K562 (cell line): ENCODE data around the gene CALB2. TPM values are rescaled to one million over a fixed set of nuclear protein-coding genes. Genes with fewer than 3 reads are reported as not detected.

Source experiments
- ATAC-seq: fragments of 200-7000 bp; cut with Tn5 transposase; 3 replicates; pipeline ENCODE4 v1.9.1; 2020; ENCODE audit warnings: moderate library complexity
- BruUV-seq: library from RNA; stranded (reverse); fragments of 400-500 nt; replicated peaks from 2 replicates; lab custom pipeline; 2021; lab: Mats Ljungman, UMichigan
- CTCF ChIA-PET: fragments of 300-600 bp; formaldehyde crosslinking; extraction: SDS; loops from one replicate; lab custom pipeline; 2021; ENCODE audit warnings: low intra/inter-chr PET ratio; lab: Yijun Ruan, JAX
- POLR2A ChIA-PET: fragments of 300-600, 350-650 bp; sonication (Branson Sonifier 250); formaldehyde crosslinking; extraction: SDS; loops from one replicate; lab custom pipeline; 2021; ENCODE audit warnings: antibody characterized with exemption, inconsistent platforms; lab: Yijun Ruan, JAX
- DNase-seq, 4 experiments: peaks; one replicate each; pipeline versions ENCODE4 v3.0.0 to v3.0.0-alpha.2; 2011 to 2018; ENCODE audit warnings: low spot score in 3 of 4, mixed read lengths in 3 of 4; ENCODE audit errors: extremely low read depth in 1 of 4
- FAIRE-seq: peaks from 2 replicates; lab custom pipeline; 2011; peaks lifted over from hg19 to GRCh38; lab: Jason Lieb, UNC
- H2AFZ ChIP-seq: 2 replicates; pipeline ENCODE4 v1.6.0; 2011; ENCODE audit warnings: low read depth, low read length, control low read depth, inconsistent platforms
- H3K27ac ChIP-seq: fragments of 200-600 bp; 3 replicates; pipeline ENCODE4 v1.8.0; 2011; ENCODE audit warnings: low read depth, mild to moderate bottlenecking, control low read depth, inconsistent platforms, low read length, moderate library complexity, mixed read lengths; ENCODE audit errors: extremely low read depth
- H3K27me3 ChIP-seq, 2 experiments: fragments of 300-600 bp in 1 of 2; 2 replicates in 1 of 2; 3 replicates in 1 of 2; pipeline versions ENCODE4 v1.6.0 to v1.8.0; 2011; ENCODE audit warnings: inconsistent platforms in 2 of 2, low read length in 2 of 2, mild to moderate bottlenecking in 1 of 2, mixed read lengths in 1 of 2, moderate library complexity in 1 of 2; ENCODE audit not compliant: control insufficient read depth in 2 of 2, insufficient read depth in 2 of 2
- H3K36me3 ChIP-seq: fragments of 300-600 bp; 3 replicates; pipeline ENCODE4 v1.8.0; 2011; ENCODE audit warnings: mild to moderate bottlenecking, low read length, inconsistent platforms; ENCODE audit not compliant: control insufficient read depth, insufficient read depth
- H3K4me1 ChIP-seq, 2 experiments: fragments of 200-600 bp in 1 of 2; replicated peaks in 1 of 2; 2 replicates in 1 of 2; 3 replicates in 1 of 2; pipeline versions ENCODE4 v1.5.1 to v1.8.0; 2011; ENCODE audit warnings: inconsistent platforms in 2 of 2, low read length in 2 of 2, mild to moderate bottlenecking in 1 of 2, mixed read lengths in 1 of 2, moderate library complexity in 1 of 2; ENCODE audit not compliant: control insufficient read depth in 2 of 2, insufficient read depth in 2 of 2
- H3K4me2 ChIP-seq: 2 replicates; pipeline ENCODE4 v1.6.1; 2011; ENCODE audit warnings: low read length, control low read depth, inconsistent platforms, mixed read lengths; ENCODE audit not compliant: insufficient read depth
- H3K4me3 ChIP-seq: fragments of 200-600 bp; sonication (generic), shearing (Covaris generic); 2 replicates; pipeline ENCODE4 v1.5.1; 2016; ENCODE audit warnings: control low read depth, inconsistent platforms
- H3K79me2 ChIP-seq: fragments of 200-600 bp; 3 replicates; pipeline ENCODE4 v1.8.0; 2011; ENCODE audit warnings: low read length, inconsistent platforms; ENCODE audit not compliant: control insufficient read depth, insufficient read depth
- H3K9ac ChIP-seq, 2 experiments: 2 replicates each; pipeline versions ENCODE4 v1.6.0 to v1.6.1; 2011; ENCODE audit warnings: low read depth in 2 of 2, low read length in 2 of 2, control low read depth in 1 of 2, inconsistent platforms in 1 of 2, mild to moderate bottlenecking in 1 of 2, mixed read lengths in 1 of 2; ENCODE audit not compliant: insufficient read depth in 1 of 2
- H3K9me1 ChIP-seq: one replicate; pipeline ENCODE4 v1.6.0; 2011; ENCODE audit warnings: inconsistent platforms, mild to moderate bottlenecking, low read length, moderate library complexity; ENCODE audit not compliant: control insufficient read depth, insufficient read depth
- H3K9me3 ChIP-seq: replicated peaks from 2 replicates; pipeline ENCODE4 v1.5.1; 2011; ENCODE audit warnings: low read depth, low read length, inconsistent platforms; ENCODE audit not compliant: control insufficient read depth, insufficient read depth
- H4K20me1 ChIP-seq: replicated peaks from 2 replicates; pipeline ENCODE4 v1.6.1; 2011; ENCODE audit warnings: low read length, inconsistent platforms, mixed read lengths; ENCODE audit not compliant: control insufficient read depth, insufficient read depth
- CTCFL ChIP-seq: IDR thresholded peaks from 2 replicates; pipeline ENCODE4 v1.6.1; 2011; ENCODE audit warnings: borderline replicate concordance, low read depth, mild to moderate bottlenecking, moderate library complexity, low read length; ENCODE audit not compliant: insufficient read depth, poor library complexity, severe bottlenecking
- DIDO1 ChIP-seq: fragments of 450-650 bp; IDR thresholded peaks from 2 replicates; pipeline ENCODE4 v1.6.1; 2016; ENCODE audit warnings: low read depth, missing biosample characterization, missing genetic modification characterization
- KDM1A ChIP-seq, 2 experiments: fragments of 450-650 bp; IDR thresholded peaks; 2 replicates each; pipeline ENCODE4 v1.6.1; 2016; ENCODE audit warnings: mild to moderate bottlenecking in 2 of 2
- NFIX ChIP-seq: fragments of 250-450 bp; sonication (Bioruptor Pico); IDR thresholded peaks from 2 replicates; pipeline ENCODE4 v1.4.0; 2020; ENCODE audit warnings: low read depth, mild to moderate bottlenecking, moderate library complexity
- TEAD4 ChIP-seq, 2 experiments: sonication (generic) in 1 of 2; formaldehyde crosslinking in 1 of 2; IDR thresholded peaks; 2 replicates each; pipeline versions ENCODE4 v1.6.1 to v1.8.0; 2012 to 2022; ENCODE audit warnings: borderline replicate concordance in 1 of 2, inconsistent platforms in 1 of 2, low read length in 1 of 2, mild to moderate bottlenecking in 1 of 2, missing genetic modification reagents in 1 of 2
- ZBTB11 ChIP-seq, 3 experiments: fragments of 200-800 bp in 1 of 3; fragments of 250-450 bp in 1 of 3; fragments of 450-650 bp in 1 of 3; sonication (Bioruptor Pico) in 1 of 3; sonication (Bioruptor generic) in 1 of 3; formaldehyde crosslinking in 1 of 3; IDR thresholded peaks; 2 replicates each; pipeline versions ENCODE4 v1.6.1 to v1.8.0; 2016 to 2022; ENCODE audit warnings: mild to moderate bottlenecking in 2 of 3, missing genetic modification characterization in 2 of 3, missing compliant biosample characterization in 1 of 3, moderate library complexity in 1 of 3
- ZC3H11A ChIP-seq: IDR thresholded peaks from 2 replicates; pipeline ENCODE4 v1.6.1; 2012; ENCODE audit warnings: low read depth, low read length, improper control_type of control experiment
- ZNF232 ChIP-seq: sonication (generic); formaldehyde crosslinking; IDR thresholded peaks from 2 replicates; pipeline ENCODE4 v1.8.0; 2022; ENCODE audit warnings: mild to moderate bottlenecking, missing genetic modification reagents
- ZNF41 ChIP-seq: fragments of 250-450 bp; sonication (Bioruptor Pico); conservative IDR thresholded peaks from 2 replicates; pipeline ENCODE4 v1.4.0; 2020; ENCODE audit warnings: mild to moderate bottlenecking
- ZNF699 ChIP-seq: fragments of 250-450 bp; sonication (Bioruptor Pico); IDR thresholded peaks from 2 replicates; pipeline ENCODE4 v1.8.0; 2021; ENCODE audit warnings: mild to moderate bottlenecking, moderate library complexity; ENCODE audit not compliant: insufficient replicate concordance
- ZNF79 ChIP-seq: fragments of 250-450 bp; sonication (Bioruptor Pico); IDR thresholded peaks from 2 replicates; pipeline ENCODE4 v1.4.0; 2020; ENCODE audit warnings: low read depth, mild to moderate bottlenecking, moderate library complexity
- WGBS: fragments of 100-300 bp; shearing (Covaris generic); methylation state at CpG from one replicate; pipeline ENCODE4 v1.1.6; 2016; ENCODE audit warnings: low coverage, mixed read lengths; ENCODE audit not compliant: insufficient coverage; ENCODE audit errors: missing lambda C conversion rate; 5-methylcytosine and 5-hydroxymethylcytosine counted together
- in situ Hi-C: fragments of 300-500 bp; cut with MboI; formaldehyde crosslinking; loops from 4 replicates; pipeline ENCODE4 v1.15.0; 2018; ENCODE audit warnings: inconsistent platforms, mixed read lengths
- intact Hi-C: fragments of 100-400 bp; cut with micrococcal nuclease; formaldehyde crosslinking; loops from 2 replicates; pipeline ENCODE4 v1.14.2; 2022
- polyA plus RNA-seq, 8 experiments: library from polyadenylated mRNA; depleted of rRNA in 4 of 8; stranded (reverse) in 5 of 8; unstranded in 3 of 8; fragments of >200 nt; fragmentation: Nextera tagmentation in 2 of 8; fragmentation: Illumina TruSeq in 1 of 8; extraction: Ambion mirVana in 2 of 8; extraction: Trizol in 1 of 8; gene quantifications; 2 replicates each; pipeline versions ENCODE4 v1.2.1 to v1.2.3, GENCODE V29; 2011 to 2014; ENCODE audit warnings: inconsistent platforms in 1 of 8, missing spikeins in 1 of 8
- total RNA-seq, 7 experiments: library from RNA; depleted of rRNA in 6 of 7; stranded (reverse); fragments of >200 nt in 6 of 7; fragmentation: Illumina TruSeq in 2 of 7; extraction: Trizol in 2 of 7; gene quantifications; 2 replicates each; pipeline versions ENCODE4 v1.2.1 to v1.2.3, GENCODE V29; 2011 to 2021; ENCODE audit warnings: low replicate concordance in 1 of 7
- TF ChIP-seq, protein P1 (sequence below): sonication (generic); formaldehyde crosslinking; IDR thresholded peaks from 2 replicates; pipeline ENCODE4 v1.8.0; 2022; ENCODE audit warnings: mild to moderate bottlenecking, missing genetic modification reagents
- TF ChIP-seq, protein P2 (sequence below): fragments of 250-450 bp; sonication (Bioruptor Pico); IDR thresholded peaks from 2 replicates; pipeline ENCODE4 v1.5.0; 2020; ENCODE audit warnings: mild to moderate bottlenecking

The CALB2 gene
- total and polyA plus RNA-seq, 9 of the 15 experiments (the other 6 are each of a cell fraction or from before 2014, with no cell fraction given) = not detected

DNA sequence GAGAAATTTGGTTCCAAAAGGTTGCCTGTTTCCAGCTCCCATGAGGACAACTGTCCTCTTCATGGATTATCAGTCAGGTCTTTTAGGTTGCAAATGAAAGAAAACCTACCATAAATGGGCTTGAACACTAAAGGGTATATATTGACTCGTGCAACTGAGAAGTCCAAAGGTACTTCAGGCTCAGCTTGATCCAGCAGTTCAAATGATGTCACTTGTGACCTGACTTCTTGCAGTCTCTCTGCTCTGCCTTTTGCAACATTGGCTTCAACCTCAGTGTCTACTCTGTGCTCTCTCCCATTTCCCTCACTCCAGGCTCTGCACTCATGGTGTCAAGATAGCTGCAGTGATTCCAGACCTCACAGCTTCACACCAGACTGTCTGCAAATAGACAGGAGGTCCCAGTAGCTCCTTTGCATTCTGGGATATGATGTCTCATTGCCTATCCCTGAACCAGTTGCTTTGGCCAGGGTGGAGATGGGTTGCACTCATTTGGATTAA, 5.5 kb upstream of the CALB2 start:
- H3K9ac ChIP-seq = no peak overlapping the region
- intact Hi-C loops = no loop called here
- POLR2A ChIA-PET = interaction anchor here (1.1 kb wide), 1 partner anchor 19 kb away, joined by 3 read pairs; no protein-coding TSS in a partner anchor
- H3K27ac ChIP-seq = no peak overlapping the region
- H2AFZ ChIP-seq = no peak overlapping the region
- H3K4me2 ChIP-seq = no peak overlapping the region
- no peak for FAIRE-seq
- H3K4me1 ChIP-seq = no peaks in the 10 kb centered on the region; a peak in 1 of 5 replicates
- H3K9me3 ChIP-seq = no peaks in the 10 kb centered on the region
- no peak overlapping the region for H3K4me3 ChIP-seq
- no TSS peak for BruUV-seq
- peaks cover 14% of the 10 kb centered on the region for H4K20me1 ChIP-seq
- no peaks in the 10 kb centered on the region for H3K79me2 ChIP-seq
- H3K27me3 ChIP-seq = peaks cover 6 to 45% of the 10 kb centered on the region in 2 experiments
- DNase-seq = no peak
- no peak for ATAC-seq
- in situ Hi-C loops = no loop called here
- CTCF ChIA-PET = no interaction called here
- no peaks in the 10 kb centered on the region for H3K9me1 ChIP-seq
- WGBS = 0% methylated on average over 1 of the region's 1 CpG
- no peaks in the 10 kb centered on the region for H3K36me3 ChIP-seq
- no peak for TF ChIP-seq ZNF79 (CRISPR knock-in tag)
- TF ChIP-seq NFIX (CRISPR knock-in tag) = no peak
- no peak for TF ChIP-seq ZC3H11A
- TF ChIP-seq DIDO1 (tag) = no peak
- TF ChIP-seq ZNF232 = no peak
- TF ChIP-seq, protein P1, sequence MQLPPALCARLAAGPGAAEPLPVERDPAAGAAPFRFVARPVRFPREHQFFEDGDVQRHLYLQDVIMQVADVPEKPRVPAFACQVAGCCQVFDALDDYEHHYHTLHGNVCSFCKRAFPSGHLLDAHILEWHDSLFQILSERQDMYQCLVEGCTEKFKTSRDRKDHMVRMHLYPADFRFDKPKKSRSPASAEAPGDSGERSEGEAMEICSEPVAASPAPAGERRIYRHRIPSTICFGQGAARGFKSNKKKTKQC (CRISPR knock-in tag) = no peak
- no peak for TF ChIP-seq CTCFL
- TF ChIP-seq ZBTB11 (CRISPR knock-in tag; IDR thresholded peaks at IDR 0.05) = no peak
- TF ChIP-seq ZNF41 (CRISPR knock-in tag) = no peak
- TF ChIP-seq, protein P2, sequence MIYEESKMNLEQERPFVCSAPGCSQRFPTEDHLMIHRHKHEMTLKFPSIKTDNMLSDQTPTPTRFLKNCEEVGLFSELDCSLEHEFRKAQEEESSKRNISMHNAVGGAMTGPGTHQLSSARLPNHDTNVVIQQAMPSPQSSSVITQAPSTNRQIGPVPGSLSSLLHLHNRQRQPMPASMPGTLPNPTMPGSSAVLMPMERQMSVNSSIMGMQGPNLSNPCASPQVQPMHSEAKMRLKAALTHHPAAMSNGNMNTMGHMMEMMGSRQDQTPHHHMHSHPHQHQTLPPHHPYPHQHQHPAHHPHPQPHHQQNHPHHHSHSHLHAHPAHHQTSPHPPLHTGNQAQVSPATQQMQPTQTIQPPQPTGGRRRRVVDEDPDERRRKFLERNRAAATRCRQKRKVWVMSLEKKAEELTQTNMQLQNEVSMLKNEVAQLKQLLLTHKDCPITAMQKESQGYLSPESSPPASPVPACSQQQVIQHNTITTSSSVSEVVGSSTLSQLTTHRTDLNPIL (CRISPR knock-in tag) = no peak
- TF ChIP-seq KDM1A (IDR thresholded peaks at IDR 0.05) = no peak
- no peak for TF ChIP-seq ZNF699 (CRISPR knock-in tag)
- TF ChIP-seq TEAD4 (IDR thresholded peaks at IDR 0.05; ENCODE audit: low read length) = no peak
- TF ChIP-seq TEAD4 (CRISPR knock-in tag; IDR thresholded peaks at IDR 0.05; ENCODE audit: borderline replicate concordance) = no peak
